ENCODE measurements around the gene KASH5.
A peak's percentile ranks its signal among the peaks of the same experiment; 100 is the strongest.

KASH5 gene

DNA sequence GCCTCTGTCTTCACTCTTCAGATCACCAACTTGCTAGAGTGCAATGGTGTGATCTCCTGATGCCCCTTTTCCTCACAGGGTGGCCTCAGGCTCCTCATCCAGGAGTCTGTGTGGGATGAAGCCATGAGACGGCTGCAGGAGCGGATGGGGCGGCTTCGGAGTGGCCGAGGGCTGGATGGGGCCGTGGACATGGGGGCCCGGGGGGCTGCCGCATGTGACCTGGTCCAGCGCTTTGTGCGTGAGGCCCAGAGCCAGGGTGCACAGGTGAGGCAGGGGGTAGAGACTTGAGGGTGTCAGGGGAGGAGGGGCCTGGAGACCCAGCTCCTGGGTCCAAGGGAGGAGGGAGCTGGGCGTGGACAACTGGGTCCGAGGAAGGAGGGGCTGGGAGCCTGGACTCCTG lies 74.4 kb downstream of the KASH5 start:
- Histone ChIP-seq H3K27ac (0 out of 2 replicates have a peak overlapping the region, but pooled peaks have one; percentile 2), H3K27me3 (no peaks in the 10 kb centered on the region), H3K36me3 (peaks cover 71% of the 10 kb centered on the region), H3K9ac (no peak overlapping the region), H3K9me3 (no peaks in the 10 kb centered on the region), H3K4me1 (peaks cover 36% of the 10 kb centered on the region), H3K4me3 (no peak overlapping the region), H4K20me1 (no peaks in the 10 kb centered on the region), H3K4me2 (no peak overlapping the region)
- TF ChIP-seq Cebpa-rat (IDR thresholded peaks at IDR 0.05): no peak

DNA sequence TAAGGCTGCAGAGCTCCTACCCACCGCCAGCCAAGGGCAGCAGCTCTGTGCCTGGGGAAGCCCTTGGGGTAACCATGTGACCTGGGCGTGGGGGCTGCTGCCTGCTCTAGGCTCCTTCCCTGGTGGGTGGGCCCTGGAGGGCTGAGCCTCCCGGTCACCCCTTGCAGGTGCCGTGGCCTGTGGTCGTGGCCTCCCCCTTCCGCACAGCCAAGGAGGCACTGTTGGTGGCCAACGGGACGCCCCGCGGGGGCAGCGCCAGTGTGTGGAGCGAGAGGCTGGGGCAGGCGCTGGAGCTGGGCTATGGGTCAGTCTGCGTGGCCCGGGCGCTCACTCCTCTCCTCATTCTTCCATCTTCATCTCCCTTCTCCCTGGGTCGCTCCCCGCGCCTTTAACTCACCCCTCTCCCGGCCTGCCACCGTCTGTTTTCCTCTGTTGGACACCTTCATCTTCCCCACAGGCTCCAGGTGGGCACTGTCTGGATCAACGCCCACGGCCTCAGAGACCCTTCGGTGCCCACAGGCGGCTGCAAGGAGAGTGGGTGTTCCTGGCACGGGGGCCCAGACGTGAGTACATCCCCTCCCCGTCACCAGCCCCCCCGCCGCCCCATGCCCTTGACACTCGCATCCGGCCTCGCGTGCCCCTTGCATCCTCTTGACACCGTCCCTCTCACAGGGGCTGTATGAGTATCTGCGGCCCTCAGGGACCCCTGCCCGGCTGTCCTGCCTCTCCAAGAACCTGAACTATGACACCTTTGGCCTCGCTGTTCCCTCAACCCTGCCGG lies 76.1 kb downstream of the KASH5 start:
- no peak for TF ChIP-seq Cebpa-rat (IDR thresholded peaks at IDR 0.05)
- H3K4me1 ChIP-seq: peaks cover 36% of the 10 kb centered on the region
- H3K4me3 ChIP-seq: no peak overlapping the region
- H3K36me3 ChIP-seq: peaks cover 67% of the 10 kb centered on the region
- no peak overlapping the region for H3K4me2 ChIP-seq
- no peaks in the 10 kb centered on the region for H4K20me1 ChIP-seq
- no peaks in the 10 kb centered on the region for H3K27me3 ChIP-seq
- no peak overlapping the region for H3K9ac ChIP-seq
- H3K27ac ChIP-seq: 0 out of 2 replicates have a peak overlapping the region, but pooled peaks have one; percentile 13
- no peaks in the 10 kb centered on the region for H3K9me3 ChIP-seq

DNA sequence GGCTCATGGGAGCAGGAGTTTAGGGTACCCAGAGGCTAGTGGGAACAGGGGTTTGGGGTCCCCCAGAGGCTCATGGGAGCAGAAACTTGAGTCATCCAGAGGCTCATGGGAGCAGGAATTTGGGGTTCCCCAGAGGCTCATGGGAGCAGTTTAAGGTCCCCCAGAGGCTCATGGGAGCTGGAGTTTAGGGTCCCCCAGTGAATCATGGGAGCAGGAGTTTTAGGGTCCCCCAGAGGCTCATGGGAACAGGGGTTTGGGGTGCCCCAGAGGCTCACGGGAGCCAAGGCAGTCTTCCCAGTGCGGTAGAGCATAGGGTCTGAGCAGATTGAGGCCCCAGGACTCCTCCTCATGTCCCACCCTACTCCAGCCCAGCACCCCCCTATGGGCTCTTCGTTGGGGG lies 77.3 kb downstream of the KASH5 start:
- Histone ChIP-seq H3K27ac (0 out of 2 replicates have a peak overlapping the region, but pooled peaks have one; percentile 26), H3K4me3 (no peak overlapping the region), H3K4me1 (peaks cover 41% of the 10 kb centered on the region), H3K4me2 (no peak overlapping the region), H3K9ac (no peak overlapping the region), H3K9me3 (no peaks in the 10 kb centered on the region), H4K20me1 (peaks cover 7% of the 10 kb centered on the region; the same call in 1 of the 2 replicates), H3K36me3 (peaks cover 55% of the 10 kb centered on the region), H3K27me3 (no peaks in the 10 kb centered on the region)
- TF ChIP-seq Cebpa-rat (IDR thresholded peaks at IDR 0.05): no peak

All from BLaER1 (cell line).